ES-I3 (cell line): ENCODE measurements around the gene SLC47A2.

Experiments used
- H3K36me3 ChIP-seq: 2 replicates; pipeline ENCODE4 v1.6.1; 2013; ENCODE audit warnings: mild to moderate bottlenecking, low read length, control low read depth, moderate library complexity; ENCODE audit not compliant: insufficient read depth
- H3K4me1 ChIP-seq: 2 replicates; pipeline ENCODE4 v1.6.1; 2013; ENCODE audit warnings: mild to moderate bottlenecking, control low read depth, low read length; ENCODE audit not compliant: insufficient read depth
- H3K9ac ChIP-seq: 2 replicates; pipeline ENCODE4 v1.6.1; 2013; ENCODE audit warnings: low read depth, mild to moderate bottlenecking, low read length, moderate library complexity
- H3K9me3 ChIP-seq: 2 replicates; pipeline ENCODE4 v1.6.1; 2013; ENCODE audit warnings: mild to moderate bottlenecking, low read length, moderate library complexity; ENCODE audit not compliant: control insufficient read depth, insufficient read depth

SLC47A2 gene

GRCh38 chr17:19712436-19713004 is 3.9 kb downstream of the SLC47A2 start:
- no peaks in the 10 kb centered on the region for H3K4me1 ChIP-seq
- H3K9ac ChIP-seq, result no peak overlapping the region
- no peaks in the 10 kb centered on the region for H3K9me3 ChIP-seq
- no peaks in the 10 kb centered on the region for H3K36me3 ChIP-seq

GRCh38 chr17:19709841-19710240 is 6.5 kb downstream of the SLC47A2 start:
- no peaks in the 10 kb centered on the region for H3K9me3 ChIP-seq

GRCh38 chr17:19708431-19709175 is 7.8 kb downstream of the SLC47A2 start:
- no peaks in the 10 kb centered on the region for H3K36me3 ChIP-seq
- peaks cover 13% of the 10 kb centered on the region for H3K4me1 ChIP-seq
- H3K9me3 ChIP-seq, result no peaks in the 10 kb centered on the region
- no peak overlapping the region for H3K9ac ChIP-seq

More at GRCh38 chr17:19709841-19710240, 6.5 kb downstream of the SLC47A2 start:
- Histone ChIP-seq H3K4me1 (peaks cover 3% of the 10 kb centered on the region; the same call in 1 of the 2 replicates), H3K9ac (no peak overlapping the region), H3K36me3 (no peaks in the 10 kb centered on the region)

- Histone ChIP-seq H3K9me3 (no peaks in the 10 kb centered on the region), H3K4me1 (peaks cover 15% of the 10 kb centered on the region), H3K9ac (no peak overlapping the region)
Measured at GRCh38 chr17:19707728-19708221, 8.6 kb downstream of the SLC47A2 start.

GRCh38 chr17:19706791-19707727 is 9.3 kb downstream of the SLC47A2 start:
- no peaks in the 10 kb centered on the region for H3K9me3 ChIP-seq
- no peak overlapping the region for H3K9ac ChIP-seq
- H3K36me3 ChIP-seq, result no peaks in the 10 kb centered on the region
- H3K4me1 ChIP-seq, result peaks cover 15% of the 10 kb centered on the region

More at GRCh38 chr17:19707728-19708221, 8.6 kb downstream of the SLC47A2 start:
- H3K36me3 ChIP-seq, result no peaks in the 10 kb centered on the region

GRCh38 chr17:19705771-19706770 is 10.3 kb downstream of the SLC47A2 start:
- Histone ChIP-seq H3K9me3 (no peaks in the 10 kb centered on the region), H3K9ac (no peak overlapping the region), H3K36me3 (no peaks in the 10 kb centered on the region), H3K4me1 (peaks cover 15% of the 10 kb centered on the region)

- peaks cover 15% of the 10 kb centered on the region for H3K4me1 ChIP-seq
- no peaks in the 10 kb centered on the region for H3K9me3 ChIP-seq
- no peaks in the 10 kb centered on the region for H3K36me3 ChIP-seq
- no peak overlapping the region for H3K9ac ChIP-seq
Measured at GRCh38 chr17:19705201-19705600, 11.2 kb downstream of the SLC47A2 start.

GRCh38 chr17:19703828-19704613 is 12.4 kb downstream of the SLC47A2 start:
- H3K9ac ChIP-seq, result no peak overlapping the region

GRCh38 chr17:19703106-19703827 is 13.1 kb downstream of the SLC47A2 start:
- H3K9ac ChIP-seq, result no peak overlapping the region

More at GRCh38 chr17:19703828-19704613, 12.4 kb downstream of the SLC47A2 start:
- H3K36me3 ChIP-seq, result no peaks in the 10 kb centered on the region
- peaks cover 15% of the 10 kb centered on the region for H3K4me1 ChIP-seq
- no peaks in the 10 kb centered on the region for H3K9me3 ChIP-seq

GRCh38 chr17:19702217-19702641 is 14.2 kb downstream of the SLC47A2 start:
- H3K36me3 ChIP-seq, result no peaks in the 10 kb centered on the region
- H3K9ac ChIP-seq, result no peak overlapping the region
- H3K4me1 ChIP-seq, result peaks cover 15% of the 10 kb centered on the region
- H3K9me3 ChIP-seq, result no peaks in the 10 kb centered on the region

More at GRCh38 chr17:19703106-19703827, 13.1 kb downstream of the SLC47A2 start:
- no peaks in the 10 kb centered on the region for H3K36me3 ChIP-seq
- H3K4me1 ChIP-seq, result peaks cover 15% of the 10 kb centered on the region
- no peaks in the 10 kb centered on the region for H3K9me3 ChIP-seq

- Histone ChIP-seq H3K9ac (no peak overlapping the region), H3K4me1 (no peaks in the 10 kb centered on the region), H3K9me3 (no peaks in the 10 kb centered on the region), H3K36me3 (no peaks in the 10 kb centered on the region)
Measured at GRCh38 chr17:19686400-19687090, 29.8 kb downstream of the SLC47A2 start.
